Kidney (tissue), 14 donors: ENCODE data around the gene TRIM66. TPM values are rescaled to one million over a fixed set of nuclear protein-coding genes. Genes with fewer than 3 reads are reported as not detected.

Source experiments
- DNase-seq, 5 donors: peaks; one replicate each; pipeline ENCODE4 v3.0.0-alpha.2; 2013 to 2020
- FAIRE-seq: peaks from 2 replicates; lab custom pipeline; 2012; peaks lifted over from hg19 to GRCh38; lab: Jason Lieb, UNC
- H3K27ac ChIP-seq, 2 donors: one replicate each; pipeline ENCODE4 v1.7.0; 2013; ENCODE audit warnings: low read depth in 2 of 2, low read length in 2 of 2, inconsistent platforms in 1 of 2
- H3K27me3 ChIP-seq: one replicate; pipeline ENCODE4 v1.7.1; 2013; ENCODE audit warnings: low read length, inconsistent platforms; ENCODE audit not compliant: control insufficient read depth, insufficient read depth
- H3K36me3 ChIP-seq, 3 donors: one replicate each; pipeline versions ENCODE4 v1.7.0 to v1.7.1; 2013; ENCODE audit warnings: low read length in 3 of 3, control low read depth in 1 of 3, inconsistent platforms in 1 of 3; ENCODE audit not compliant: insufficient read depth in 3 of 3, control insufficient read depth in 2 of 3
- H3K4me1 ChIP-seq, 3 donors: one replicate each; pipeline versions ENCODE4 v1.7.0 to v1.7.1; 2013; ENCODE audit warnings: low read length in 3 of 3, inconsistent platforms in 1 of 3, low read depth in 1 of 3; ENCODE audit not compliant: control insufficient read depth in 2 of 3, insufficient read depth in 2 of 3
- H3K4me3 ChIP-seq, 3 donors: one replicate each; pipeline versions ENCODE4 v1.7.0 to v1.8.1; 2013; ENCODE audit warnings: low read length in 3 of 3, control low read depth in 1 of 3, inconsistent platforms in 1 of 3
- H3K9ac ChIP-seq, 3 donors: one replicate each; pipeline versions ENCODE4 v1.7.0 to v1.7.1; 2013; ENCODE audit warnings: low read length in 3 of 3, control low read depth in 1 of 3, inconsistent platforms in 1 of 3
- H3K9me3 ChIP-seq, 3 donors: one replicate each; pipeline versions ENCODE4 v1.7.0 to v1.7.1; 2013; ENCODE audit warnings: low read length in 3 of 3, control low read depth in 1 of 3, inconsistent platforms in 1 of 3; ENCODE audit not compliant: control insufficient read depth in 2 of 3, insufficient read depth in 1 of 3
- intact Hi-C: fragments of 100-400 bp; cut with DNase I; formaldehyde crosslinking; loops from one replicate; pipeline ENCODE4 v1.11.1; 2022
- polyA plus RNA-seq: library from polyadenylated mRNA; stranded (reverse); fragments of 350-450 nt; fragmentation: Illumina TruSeq; extraction: RNeasy Lipid Tissue Mini Kit (QIAGEN cat#74804); gene quantifications from one replicate; pipeline ENCODE4 v1.2.3, GENCODE V29; 2014; ENCODE audit warnings: low read depth, low replicate concordance; ENCODE audit not compliant: insufficient read depth
- total RNA-seq: library from RNA; stranded (reverse); fragmentation: NEBNext Ultra II Directional; extraction: Animal tissue kit (Norgen Biotek cat#: 25700); gene quantifications from one replicate; pipeline ENCODE4 v1.2.1, GENCODE V29; 2021
- TF ChIP-seq, protein P1 (sequence below): IDR thresholded peaks from 3 replicates; pipeline ENCODE4 v1.5.1; 2012; ENCODE audit warnings: mild to moderate bottlenecking, moderate library complexity, borderline replicate concordance; ENCODE audit not compliant: insufficient read depth; ENCODE audit errors: extremely low read depth
- donor health status: control.
- donor health status: control.
- donor health status: control.
- donor health status: control.
- donor health status: control.
- donor health status: DM: yes; HTN: yes; CAD: no.
- donor health status: Normal renal cell carcinoma (clear cell type).

The TRIM66 gene
- total and polyA plus RNA-seq, 2 donors from 2014 or later: 1.4 to 25.7 TPM

DNA sequence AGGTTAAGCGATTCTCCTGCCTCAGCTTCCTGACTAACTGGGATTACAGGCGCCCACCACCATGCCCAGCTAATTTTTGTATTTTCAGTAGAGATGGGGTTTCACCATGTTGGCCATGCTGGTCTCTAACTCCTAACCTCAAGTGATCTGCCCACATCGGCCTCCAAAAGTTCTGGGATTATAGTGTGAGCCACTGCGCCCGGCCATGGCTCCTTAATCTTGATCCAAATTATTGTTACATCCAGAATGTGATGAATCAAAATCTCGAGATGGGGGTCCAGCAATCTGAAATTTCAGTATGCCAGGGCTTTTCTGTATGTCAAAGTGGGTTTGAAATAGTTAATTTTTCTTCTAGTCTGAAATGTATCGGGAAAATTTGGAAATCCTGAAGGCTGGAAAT, 3.9 kb upstream of the TRIM66 start:
- no peak overlapping the region for H3K27ac ChIP-seq

DNA sequence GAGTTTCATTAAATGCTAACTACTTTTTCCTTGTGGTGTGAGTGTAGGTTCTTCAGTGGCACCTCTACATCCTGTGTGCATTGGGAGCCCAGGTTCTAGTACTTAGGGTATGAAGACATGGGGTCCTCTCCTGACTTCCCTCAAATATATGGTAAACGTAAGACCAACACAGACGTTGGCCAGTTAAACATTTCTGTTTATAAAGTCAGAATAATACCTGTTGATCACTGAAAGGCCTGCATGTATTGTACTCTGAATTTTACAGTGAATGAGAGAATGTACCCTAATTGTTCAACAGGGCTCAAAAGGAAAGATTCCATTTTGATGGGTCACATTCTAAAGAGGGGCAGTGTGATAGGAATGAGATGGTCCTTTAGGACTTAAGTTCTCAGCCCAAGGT, 3.4 kb upstream of the TRIM66 start:
- no peak for FAIRE-seq
- intact Hi-C loops: no loop called here
- H3K4me3 ChIP-seq: no peak overlapping the region

More for the DNA sequence above, 3.9 kb upstream of the TRIM66 start:
- peak in 1 of 5 donors; percentile 14 for DNase-seq
- H3K4me3 ChIP-seq: no peak overlapping the region
- H3K9me3 ChIP-seq: no peaks in the 10 kb centered on the region
- intact Hi-C loops: no loop called here
- H3K36me3 ChIP-seq: peaks cover 14 to 29% (median 19%) of the 10 kb centered on the region in 3 donors
- H3K27me3 ChIP-seq: no peaks in the 10 kb centered on the region
- TF ChIP-seq, protein P1, sequence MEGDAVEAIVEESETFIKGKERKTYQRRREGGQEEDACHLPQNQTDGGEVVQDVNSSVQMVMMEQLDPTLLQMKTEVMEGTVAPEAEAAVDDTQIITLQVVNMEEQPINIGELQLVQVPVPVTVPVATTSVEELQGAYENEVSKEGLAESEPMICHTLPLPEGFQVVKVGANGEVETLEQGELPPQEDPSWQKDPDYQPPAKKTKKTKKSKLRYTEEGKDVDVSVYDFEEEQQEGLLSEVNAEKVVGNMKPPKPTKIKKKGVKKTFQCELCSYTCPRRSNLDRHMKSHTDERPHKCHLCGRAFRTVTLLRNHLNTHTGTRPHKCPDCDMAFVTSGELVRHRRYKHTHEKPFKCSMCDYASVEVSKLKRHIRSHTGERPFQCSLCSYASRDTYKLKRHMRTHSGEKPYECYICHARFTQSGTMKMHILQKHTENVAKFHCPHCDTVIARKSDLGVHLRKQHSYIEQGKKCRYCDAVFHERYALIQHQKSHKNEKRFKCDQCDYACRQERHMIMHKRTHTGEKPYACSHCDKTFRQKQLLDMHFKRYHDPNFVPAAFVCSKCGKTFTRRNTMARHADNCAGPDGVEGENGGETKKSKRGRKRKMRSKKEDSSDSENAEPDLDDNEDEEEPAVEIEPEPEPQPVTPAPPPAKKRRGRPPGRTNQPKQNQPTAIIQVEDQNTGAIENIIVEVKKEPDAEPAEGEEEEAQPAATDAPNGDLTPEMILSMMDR: no peak
- FAIRE-seq: no peak
- H3K9ac ChIP-seq: no peak overlapping the region
- peaks cover 2 to 27% (median 10%) of the 10 kb centered on the region in 3 donors for H3K4me1 ChIP-seq

DNA sequence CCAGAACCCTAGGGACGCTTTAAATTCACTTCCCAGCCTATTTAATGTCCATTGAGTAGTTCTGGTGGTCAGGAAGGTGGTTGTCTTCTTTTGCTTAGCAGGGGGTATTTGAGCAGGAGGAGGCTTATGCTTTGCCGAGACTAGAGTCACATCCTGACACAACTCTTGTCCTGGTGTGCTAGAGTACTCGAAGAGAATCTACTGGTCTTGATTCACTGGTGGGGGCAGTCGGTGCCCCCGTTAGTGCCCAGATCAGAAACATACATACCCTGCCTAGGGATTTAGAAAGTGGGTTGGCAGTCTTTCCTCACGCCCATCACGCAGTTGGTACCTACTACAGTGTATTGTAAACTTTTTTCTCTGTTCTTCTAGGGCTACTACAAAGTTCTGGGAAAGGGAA, 2.8 kb upstream of the TRIM66 start:
- intact Hi-C loops: no loop called here
- TF ChIP-seq, protein P1: no peak
- H3K4me3 ChIP-seq: no peak overlapping the region

More for the DNA sequence above, 3.4 kb upstream of the TRIM66 start:
- Histone ChIP-seq H3K27me3 (no peaks in the 10 kb centered on the region), H3K9me3 (no peaks in the 10 kb centered on the region), H3K27ac (no peak overlapping the region), H3K9ac (no peak overlapping the region), H3K36me3 (peaks cover 14 to 29% (median 19%) of the 10 kb centered on the region in 3 donors), H3K4me1 (peaks cover 2 to 27% (median 10%) of the 10 kb centered on the region in 3 donors)
- no peak for DNase-seq
- TF ChIP-seq, protein P1: no peak

More for the DNA sequence above, 2.8 kb upstream of the TRIM66 start:
- no peak overlapping the region for H3K27ac ChIP-seq
- no peaks in the 10 kb centered on the region for H3K27me3 ChIP-seq
- peaks cover 2 to 27% (median 10%) of the 10 kb centered on the region in 3 donors for H3K4me1 ChIP-seq
- H3K9me3 ChIP-seq: no peaks in the 10 kb centered on the region
- no peak overlapping the region for H3K9ac ChIP-seq
- H3K36me3 ChIP-seq: peaks cover 14 to 29% (median 19%) of the 10 kb centered on the region in 3 donors
- DNase-seq (peak in 1 of 5 donors; percentile 14), FAIRE-seq (no peak)
